Right lobe of liver (tissue), 6 donors: ENCODE measurements around the gene CLCN4. TPM values are rescaled to one million over a fixed set of nuclear protein-coding genes. Genes with fewer than 3 reads are reported as not detected.

Experiments used
- ATAC-seq, 4 donors: fragments of 200-7000 bp; cut with Tn5 transposase; one replicate each; pipeline ENCODE4 v1.9.1; 2020; ENCODE audit warnings: mild to moderate bottlenecking in 4 of 4, moderate library complexity in 4 of 4
- DNase-seq, 3 donors: peaks; one replicate each; pipeline ENCODE4 v3.0.0-alpha.2; 2020
- H3K27ac ChIP-seq, 3 donors: fragments of 200-600 bp; one replicate each; pipeline ENCODE4 v1.8.0; 2022
- H3K27me3 ChIP-seq, 2 donors: fragments of 200-600 bp; one replicate each; pipeline ENCODE4 v1.8.0; 2022
- H3K36me3 ChIP-seq, 4 donors: fragments of 200-600 bp; sonication (generic) in 1 of 4; one replicate each; pipeline versions ENCODE4 v1.5.1 to v1.8.0; 2017 to 2022; ENCODE audit warnings: control low read depth in 1 of 4
- H3K4me1 ChIP-seq, 4 donors: fragments of 200-600 bp; sonication (generic) in 1 of 4; one replicate each; pipeline versions ENCODE4 v1.5.1 to v1.8.0; 2017 to 2022; ENCODE audit warnings: control low read depth in 1 of 4
- H3K4me3 ChIP-seq, 3 donors: fragments of 200-600 bp; one replicate each; pipeline ENCODE4 v1.8.0; 2022
- H3K9me3 ChIP-seq, 4 donors: fragments of 200-600 bp; sonication (generic) in 1 of 4; one replicate each; pipeline versions ENCODE4 v1.5.1 to v1.8.0; 2017 to 2022; ENCODE audit warnings: control low read depth in 1 of 4
- CTCF ChIP-seq, 4 donors: fragments of 200-600 bp in 3 of 4; fragments of 450-650 bp in 1 of 4; IDR thresholded peaks; one replicate each; pipeline versions ENCODE4 v1.5.1 to v1.8.0; 2016 to 2022; ENCODE audit warnings: antibody characterized with exemption in 4 of 4, mild to moderate bottlenecking in 2 of 4
- POLR2A ChIP-seq: fragments of 450-650 bp; IDR thresholded peaks from one replicate; pipeline ENCODE4 v1.6.1; 2017; ENCODE audit warnings: antibody characterized with exemption, mild to moderate bottlenecking
- WGBS: methylation state at CpG from one replicate; pipeline ENCODE4 v1.1.6; 2018; ENCODE audit warnings: low coverage, low lambda C conversion rate; ENCODE audit not compliant: insufficient coverage; ENCODE audit errors: missing lambda C conversion rate; 5-methylcytosine and 5-hydroxymethylcytosine counted together
- intact Hi-C, 2 donors: fragments of 100-400 bp; cut with DNase I; formaldehyde crosslinking; loops; one replicate each; pipeline versions ENCODE4 v1.11.2 to v1.14.1; 2022
- total RNA-seq, 6 experiments: library from RNA; depleted of rRNA in 2 of 6; stranded (reverse); fragments of >200 nt in 2 of 6; fragmentation: NEBNext Ultra II Directional in 3 of 6; extraction: Animal tissue kit (Norgen Biotek cat#: 25700) in 3 of 6; gene quantifications; one replicate each; pipeline versions ENCODE4 v1.1.0 to v1.2.4, GENCODE V29; 2016 to 2023
- donor health status: DM: no; HTN: yes; CAD: no.
- donor health status: DM: no; HTN: no; CAD: no.
- donor health status: DM: no; HTN: no; CAD: no.
- donor health status: DM: no; HTN: yes; CAD: no.
- donor health status: DM: no; HTN: yes; CAD: no.

The CLCN4 gene
- total RNA-seq, 6 experiments from 2014 or later, result 3.5 to 5.5 (median 4.0) TPM

GRCh38 chrX:10233173-10233572 lies 76.4 kb downstream of the CLCN4 start:
- ATAC-seq (no peak), DNase-seq (no peak)
- WGBS, result 34% methylated on average over 3 of the region's 3 CpGs
- H3K4me3 ChIP-seq, result no peak overlapping the region
- no peaks in the 10 kb centered on the region for H3K36me3 ChIP-seq
- no peak overlapping the region for H3K27ac ChIP-seq
- no peaks in the 10 kb centered on the region for H3K9me3 ChIP-seq
- no peaks in the 10 kb centered on the region for H3K4me1 ChIP-seq
- no peak for TF ChIP-seq CTCF (IDR thresholded peaks at IDR 0.05)
- TF ChIP-seq POLR2A, result no peak
- intact Hi-C loops, result no loop called here
- no peaks in the 10 kb centered on the region for H3K27me3 ChIP-seq

DNA sequence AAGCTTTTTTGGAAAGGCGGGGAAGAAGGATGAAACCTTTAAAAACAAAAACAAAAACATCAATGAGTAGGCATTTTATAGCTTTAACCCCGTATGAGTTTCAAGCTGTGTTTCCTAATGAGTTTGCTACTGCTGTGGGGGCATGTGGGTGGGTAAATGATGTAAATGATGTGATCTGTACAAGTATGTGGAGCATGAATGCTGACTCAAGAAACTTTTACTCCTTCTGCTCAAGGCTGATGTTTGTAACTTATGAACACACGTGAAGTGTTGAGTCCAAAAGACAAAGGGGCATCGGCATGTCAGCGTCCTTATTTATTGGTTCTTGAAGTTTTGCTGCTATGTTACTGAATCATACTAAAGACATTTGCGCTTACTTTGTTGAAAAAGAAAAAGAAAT lies 76.9 kb downstream of the CLCN4 start:
- no peak for DNase-seq
- Histone ChIP-seq H3K27me3 (no peaks in the 10 kb centered on the region), H3K4me3 (no peak overlapping the region), H3K27ac (no peak overlapping the region), H3K4me1 (no peaks in the 10 kb centered on the region), H3K36me3 (no peaks in the 10 kb centered on the region), H3K9me3 (no peaks in the 10 kb centered on the region)
- intact Hi-C loops, result no loop called here
- no peak for ATAC-seq
- 71% methylated on average over 6 of the region's 6 CpGs for WGBS
- TF ChIP-seq CTCF (IDR thresholded peaks at IDR 0.05) (no peak), POLR2A (no peak)

GRCh38 chrX:10235851-10236250 lies 79.1 kb downstream of the CLCN4 start:
- no peak overlapping the region for H3K27ac ChIP-seq
- H3K4me1 ChIP-seq, result no peaks in the 10 kb centered on the region
- no peaks in the 10 kb centered on the region for H3K9me3 ChIP-seq
- 75% methylated on average over 7 of the region's 7 CpGs for WGBS
- intact Hi-C loops, result no loop called here
- H3K27me3 ChIP-seq, result no peaks in the 10 kb centered on the region
- TF ChIP-seq CTCF (IDR thresholded peaks at IDR 0.05) (no peak), POLR2A (no peak)
- DNase-seq (no peak), ATAC-seq (no peak)
- H3K36me3 ChIP-seq, result no peaks in the 10 kb centered on the region
- no peak overlapping the region for H3K4me3 ChIP-seq

- intact Hi-C loops, result no loop called here
- no peak overlapping the region for H3K27ac ChIP-seq
- TF ChIP-seq POLR2A (no peak), CTCF (IDR thresholded peaks at IDR 0.05) (no peak)
- 67% methylated on average over 7 of the region's 7 CpGs for WGBS
- no peak for DNase-seq
- no peaks in the 10 kb centered on the region for H3K9me3 ChIP-seq
- H3K4me3 ChIP-seq, result no peak overlapping the region
- no peaks in the 10 kb centered on the region for H3K36me3 ChIP-seq
- no peak for ATAC-seq
- H3K27me3 ChIP-seq, result no peaks in the 10 kb centered on the region
- H3K4me1 ChIP-seq, result no peaks in the 10 kb centered on the region
Observed at GRCh38 chrX:10237241-10237640, 80.5 kb downstream of the CLCN4 start.

GRCh38 chrX:10239611-10240064 lies 82.9 kb downstream of the CLCN4 start:
- ATAC-seq (no peak), DNase-seq (no peak)
- 79% methylated on average over 6 of the region's 11 CpGs for WGBS
- H3K4me1 ChIP-seq, result no peaks in the 10 kb centered on the region
- no peak overlapping the region for H3K4me3 ChIP-seq
- intact Hi-C loops, result no loop called here
- no peaks in the 10 kb centered on the region for H3K36me3 ChIP-seq
- no peaks in the 10 kb centered on the region for H3K27me3 ChIP-seq
- TF ChIP-seq CTCF (IDR thresholded peaks at IDR 0.05) (no peak), POLR2A (no peak)
- H3K9me3 ChIP-seq, result no peaks in the 10 kb centered on the region
- no peak overlapping the region for H3K27ac ChIP-seq
